ENCODE measurements around the gene DSC1. TPM values are rescaled to one million over a fixed set of nuclear protein-coding genes. Genes with fewer than 3 reads are reported as not detected.

DSC1 gene
- total and polyA plus RNA-seq, 2 experiments from 2014 or later: not detected

GRCh38 chr18:31206071-31206470 is 43.4 kb upstream of the DSC1 start:
- Histone ChIP-seq H3K9me3 (ENCODE audit: low read depth) (no peaks in the 10 kb centered on the region), H3K4me1 (ENCODE audit: low read depth) (peaks cover 16% of the 10 kb centered on the region), H3K27me3 (no peaks in the 10 kb centered on the region), H3K4me3 (no peak overlapping the region), H3K27ac (no peak overlapping the region), H3K36me3 (no peaks in the 10 kb centered on the region)
- DNase-seq (ENCODE audit: low read depth in 1 of 2, low spot score in 1 of 2): no peak
- TF ChIP-seq, protein P1, sequence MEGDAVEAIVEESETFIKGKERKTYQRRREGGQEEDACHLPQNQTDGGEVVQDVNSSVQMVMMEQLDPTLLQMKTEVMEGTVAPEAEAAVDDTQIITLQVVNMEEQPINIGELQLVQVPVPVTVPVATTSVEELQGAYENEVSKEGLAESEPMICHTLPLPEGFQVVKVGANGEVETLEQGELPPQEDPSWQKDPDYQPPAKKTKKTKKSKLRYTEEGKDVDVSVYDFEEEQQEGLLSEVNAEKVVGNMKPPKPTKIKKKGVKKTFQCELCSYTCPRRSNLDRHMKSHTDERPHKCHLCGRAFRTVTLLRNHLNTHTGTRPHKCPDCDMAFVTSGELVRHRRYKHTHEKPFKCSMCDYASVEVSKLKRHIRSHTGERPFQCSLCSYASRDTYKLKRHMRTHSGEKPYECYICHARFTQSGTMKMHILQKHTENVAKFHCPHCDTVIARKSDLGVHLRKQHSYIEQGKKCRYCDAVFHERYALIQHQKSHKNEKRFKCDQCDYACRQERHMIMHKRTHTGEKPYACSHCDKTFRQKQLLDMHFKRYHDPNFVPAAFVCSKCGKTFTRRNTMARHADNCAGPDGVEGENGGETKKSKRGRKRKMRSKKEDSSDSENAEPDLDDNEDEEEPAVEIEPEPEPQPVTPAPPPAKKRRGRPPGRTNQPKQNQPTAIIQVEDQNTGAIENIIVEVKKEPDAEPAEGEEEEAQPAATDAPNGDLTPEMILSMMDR (IDR thresholded peaks at IDR 0.05; ENCODE audit: low read depth, low read length): no peak

DNA sequence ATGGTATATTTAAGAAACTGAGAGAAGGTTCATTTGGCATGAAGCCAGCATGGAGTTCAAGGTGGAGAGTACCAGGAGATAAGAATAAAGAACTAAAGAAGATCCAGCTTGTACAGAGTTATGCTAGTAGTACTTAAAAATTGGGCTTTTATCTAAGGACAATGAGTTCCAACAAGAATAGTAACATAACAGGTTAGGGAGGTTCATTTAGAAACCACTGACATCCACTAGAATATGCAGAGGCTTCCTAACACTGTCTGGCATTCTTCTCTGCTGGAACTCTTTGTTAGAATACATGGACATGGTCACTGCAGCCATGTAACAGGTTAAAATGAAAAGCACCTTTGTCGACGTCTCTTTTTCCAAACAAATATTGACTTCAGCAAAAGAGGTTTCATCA is 42.6 kb upstream of the DSC1 start:
- Histone ChIP-seq H3K4me1 (ENCODE audit: low read depth) (peaks cover 16% of the 10 kb centered on the region), H3K9me3 (ENCODE audit: low read depth) (no peaks in the 10 kb centered on the region), H3K27me3 (no peaks in the 10 kb centered on the region)

GRCh38 chr18:31204833-31205232 is 42.2 kb upstream of the DSC1 start:
- Histone ChIP-seq H3K9me3 (ENCODE audit: low read depth) (no peaks in the 10 kb centered on the region), H3K27me3 (no peaks in the 10 kb centered on the region), H3K27ac (no peak overlapping the region), H3K4me3 (no peak overlapping the region), H3K36me3 (no peaks in the 10 kb centered on the region), H3K4me1 (ENCODE audit: low read depth) (peaks cover 16% of the 10 kb centered on the region)
- TF ChIP-seq, protein P1 (IDR thresholded peaks at IDR 0.05; ENCODE audit: low read depth, low read length): no peak
- DNase-seq (ENCODE audit: low read depth in 1 of 2, low spot score in 1 of 2): no peak

More for the DNA sequence above, 42.6 kb upstream of the DSC1 start:
- TF ChIP-seq, protein P1 (IDR thresholded peaks at IDR 0.05; ENCODE audit: low read depth, low read length): no peak
- H3K36me3 ChIP-seq: no peaks in the 10 kb centered on the region
- H3K27ac ChIP-seq: no peak overlapping the region
- no peak for DNase-seq (ENCODE audit: low read depth in 1 of 2, low spot score in 1 of 2)
- no peak overlapping the region for H3K4me3 ChIP-seq

- no peak overlapping the region for H3K27ac ChIP-seq
- H3K4me1 ChIP-seq (ENCODE audit: low read depth): peaks cover 16% of the 10 kb centered on the region
- no peak for DNase-seq (ENCODE audit: low read depth in 1 of 2, low spot score in 1 of 2)
- no peaks in the 10 kb centered on the region for H3K9me3 ChIP-seq (ENCODE audit: low read depth)
- H3K4me3 ChIP-seq: no peak overlapping the region
- TF ChIP-seq, protein P1 (IDR thresholded peaks at IDR 0.05; ENCODE audit: low read depth, low read length): no peak
- H3K36me3 ChIP-seq: no peaks in the 10 kb centered on the region
- H3K27me3 ChIP-seq: no peaks in the 10 kb centered on the region
Measured at GRCh38 chr18:31204166-31204565, 41.5 kb upstream of the DSC1 start.

- H3K36me3 ChIP-seq: no peaks in the 10 kb centered on the region
- H3K9me3 ChIP-seq (ENCODE audit: low read depth): no peaks in the 10 kb centered on the region
- H3K4me1 ChIP-seq (ENCODE audit: low read depth): peaks cover 16% of the 10 kb centered on the region
- H3K4me3 ChIP-seq: no peak overlapping the region
- H3K27ac ChIP-seq: peak overlapping the region; percentile 25
- no peaks in the 10 kb centered on the region for H3K27me3 ChIP-seq
- no peak for DNase-seq (ENCODE audit: low read depth in 1 of 2, low spot score in 1 of 2)
- TF ChIP-seq, protein P1 (IDR thresholded peaks at IDR 0.05; ENCODE audit: low read depth, low read length): no peak
Measured at GRCh38 chr18:31203794-31204148, 41.1 kb upstream of the DSC1 start.

All from cardiac muscle cell (in vitro differentiated cells and primary cell).